GM12878 (cell line): ENCODE data around the gene CLSTN2. TPM values are rescaled to one million over a fixed set of nuclear protein-coding genes. Genes with fewer than 3 reads are reported as not detected.

Source experiments
- ATAC-seq: fragments of 200-7000 bp; cut with Tn5 transposase; 3 replicates; pipeline ENCODE4 v1.9.1; 2020; ENCODE audit warnings: mild to moderate bottlenecking, moderate library complexity
- BruUV-seq: library from RNA; stranded (reverse); fragments of 400-500 nt; replicated peaks from 2 replicates; lab custom pipeline; 2021; lab: Mats Ljungman, UMichigan
- CTCF ChIA-PET: fragments of 300-600 bp; sonication (Branson Sonifier 250); formaldehyde crosslinking; extraction: SDS; loops from one replicate; lab custom pipeline; 2021; ENCODE audit warnings: inconsistent platforms; lab: Yijun Ruan, JAX
- POLR2A ChIA-PET: fragments of 350-600 bp; formaldehyde crosslinking; extraction: SDS; loops from one replicate; lab custom pipeline; 2021; ENCODE audit warnings: inconsistent platforms; lab: Charles Lee
- RAD21 ChIA-PET: fragments of 300-600 bp; sonication (Branson Sonifier 250); formaldehyde crosslinking; loops from one replicate; lab custom pipeline; 2023; ENCODE audit warnings: antibody characterized with exemption; ENCODE audit not compliant: unreplicated experiment; lab: Charles Lee
- SMC1A ChIA-PET: fragments of 300-600 bp; sonication (Branson Sonifier 250); formaldehyde crosslinking; loops from one replicate; lab custom pipeline; 2023; ENCODE audit not compliant: unreplicated experiment, uncharacterized antibody; lab: Charles Lee
- DNase-seq: peaks from one replicate; pipeline ENCODE4 v3.0.0-alpha.2; 2011; ENCODE audit warnings: low read depth, low spot score
- FAIRE-seq: peaks from 3 replicates; lab custom pipeline; 2011; peaks lifted over from hg19 to GRCh38; lab: Jason Lieb, UNC
- H2AFZ ChIP-seq: 2 replicates; pipeline ENCODE4 v1.6.0; 2011; ENCODE audit warnings: low read depth, low read length, control low read depth; ENCODE audit not compliant: control insufficient read depth
- H3K27ac ChIP-seq: 2 replicates; pipeline ENCODE4 v1.5.1; 2011; ENCODE audit warnings: control low read depth; ENCODE audit not compliant: control insufficient read depth, insufficient read depth
- H3K27me3 ChIP-seq, 2 experiments: replicated peaks in 1 of 2; 2 replicates each; pipeline versions ENCODE4 v1.6.0 to v1.6.1; 2011; ENCODE audit warnings: low read length in 1 of 2; ENCODE audit not compliant: control insufficient read depth in 2 of 2, insufficient read depth in 2 of 2
- H3K36me3 ChIP-seq, 2 experiments: 2 replicates each; pipeline ENCODE4 v1.5.1; 2011; ENCODE audit warnings: low read length in 1 of 2; ENCODE audit not compliant: control insufficient read depth in 2 of 2, insufficient read depth in 2 of 2
- H3K4me1 ChIP-seq: 2 replicates; pipeline ENCODE4 v1.6.1; 2011; ENCODE audit warnings: mild to moderate bottlenecking, low read length, moderate library complexity, mixed read lengths; ENCODE audit not compliant: control insufficient read depth, insufficient read depth
- H3K4me2 ChIP-seq: 2 replicates; pipeline ENCODE4 v1.6.0; 2011; ENCODE audit warnings: control low read depth; ENCODE audit not compliant: control insufficient read depth, insufficient read depth
- H3K4me3 ChIP-seq: fragments of 200-600 bp; sonication (generic); 2 replicates; pipeline ENCODE4 v1.5.1; 2016
- H3K79me2 ChIP-seq: 2 replicates; pipeline ENCODE4 v1.6.0; 2011; ENCODE audit warnings: low read length; ENCODE audit not compliant: control insufficient read depth, insufficient read depth
- H3K9ac ChIP-seq: 2 replicates; pipeline ENCODE4 v1.8.0; 2011; ENCODE audit warnings: low read length, control low read depth, mixed read lengths; ENCODE audit not compliant: control insufficient read depth, insufficient read depth
- H3K9me3 ChIP-seq: replicated peaks from 3 replicates; pipeline ENCODE4 v1.5.1; 2011; ENCODE audit warnings: mild to moderate bottlenecking, low read length; ENCODE audit not compliant: control insufficient read depth, insufficient read depth
- H4K20me1 ChIP-seq: 2 replicates; pipeline ENCODE4 v1.6.0; 2011; ENCODE audit not compliant: control insufficient read depth, insufficient read depth
- EP300 ChIP-seq, 2 experiments: fragments of 150-350 bp in 1 of 2; IDR thresholded peaks; 2 replicates each; pipeline ENCODE4 v1.6.1; 2011 to 2012; ENCODE audit warnings: low read depth in 2 of 2, low read length in 2 of 2, borderline replicate concordance in 1 of 2, improper control_type of control experiment in 1 of 2, inconsistent platforms in 1 of 2; ENCODE audit not compliant: control insufficient read depth in 1 of 2
- FOXM1 ChIP-seq: IDR thresholded peaks from 2 replicates; pipeline ENCODE4 v1.6.1; 2012; ENCODE audit warnings: low read depth, mild to moderate bottlenecking, inconsistent platforms, low read length, moderate library complexity
- HCFC1 ChIP-seq: fragments of 150-350 bp; IDR thresholded peaks from 2 replicates; pipeline ENCODE4 v1.6.1; 2014; ENCODE audit warnings: low read length
- KLF5 ChIP-seq: fragments of 450-650 bp; IDR thresholded peaks from 2 replicates; pipeline ENCODE4 v1.6.1; 2014; ENCODE audit warnings: mild to moderate bottlenecking; ENCODE audit not compliant: partially characterized antibody
- MEF2B ChIP-seq: fragments of 450-650 bp; IDR thresholded peaks from 2 replicates; pipeline ENCODE4 v1.6.1; 2018; ENCODE audit warnings: mild to moderate bottlenecking, moderate library complexity; ENCODE audit not compliant: partially characterized antibody, poor library complexity, severe bottlenecking
- NFXL1 ChIP-seq: fragments of 450-650 bp; IDR thresholded peaks from 2 replicates; pipeline ENCODE4 v1.6.1; 2017; ENCODE audit warnings: antibody characterized with exemption, mild to moderate bottlenecking, borderline replicate concordance
- NR2C2 ChIP-seq: IDR thresholded peaks from 2 replicates; pipeline ENCODE4 v1.6.1; 2011; ENCODE audit warnings: borderline replicate concordance, low read depth; ENCODE audit not compliant: control insufficient read depth, insufficient read length
- PAX5 ChIP-seq: IDR thresholded peaks from 2 replicates; pipeline ENCODE4 v1.6.1; 2011; ENCODE audit warnings: low read depth, low read length, borderline replicate concordance
- RELA ChIP-seq: fragments of 450-650 bp; IDR thresholded peaks from 2 replicates; pipeline ENCODE4 v1.8.0; 2014; ENCODE audit warnings: borderline replicate concordance; ENCODE audit not compliant: partially characterized antibody
- SP1 ChIP-seq: IDR thresholded peaks from one replicate; pipeline ENCODE4 v1.6.1; 2011; ENCODE audit warnings: low read depth, low read length
- SREBF1 ChIP-seq: IDR thresholded peaks from 2 replicates; pipeline ENCODE4 v1.6.1; 2012; ENCODE audit warnings: mild to moderate bottlenecking, low read length
- USF2 ChIP-seq: IDR thresholded peaks from 2 replicates; pipeline ENCODE4 v1.6.1; 2011; ENCODE audit warnings: low read depth, low read length, improper control_type of control experiment, borderline replicate concordance
- ZBTB11 ChIP-seq: fragments of 450-650 bp; formaldehyde crosslinking; IDR thresholded peaks from 2 replicates; pipeline ENCODE4 v1.5.0; 2022; ENCODE audit warnings: mild to moderate bottlenecking, missing genetic modification characterization
- ZNF384 ChIP-seq: IDR thresholded peaks from 2 replicates; pipeline ENCODE4 v1.6.1; 2012; ENCODE audit warnings: low read depth, mild to moderate bottlenecking, low read length, improper control_type of control experiment, borderline replicate concordance
- WGBS: methylation state at CpG from one replicate; pipeline ENCODE4 v1.1.6; 2016; ENCODE audit warnings: low lambda C conversion rate; ENCODE audit not compliant: insufficient replicate concordance, insufficient coverage; ENCODE audit errors: missing lambda C conversion rate; 5-methylcytosine and 5-hydroxymethylcytosine counted together
- in situ Hi-C: fragments of 300-500 bp; cut with MboI; formaldehyde crosslinking; loops from 9 replicates; pipeline ENCODE4 v1.14.3; 2018; ENCODE audit warnings: mixed read lengths
- intact Hi-C: fragments of 100-400 bp; cut with micrococcal nuclease; formaldehyde crosslinking; loops from one replicate; pipeline ENCODE4 v1.14.2; 2022; ENCODE audit not compliant: unreplicated experiment
- polyA plus RNA-seq, 11 experiments: library from polyadenylated mRNA; depleted of rRNA in 4 of 11; unstranded in 6 of 11; stranded (reverse) in 5 of 11; fragments of >200 nt; fragmentation: Nextera tagmentation in 4 of 11; fragmentation: Illumina TruSeq in 1 of 11; extraction: Ambion mirVana in 4 of 11; extraction: Trizol in 1 of 11; gene quantifications; 1 replicate in 1 of 11; 2 replicates in 10 of 11; pipeline versions ENCODE4 v1.2.1 to v1.2.3, GENCODE V29; 2011 to 2016; ENCODE audit warnings: inconsistent platforms in 2 of 11, missing spikeins in 2 of 11, low read depth in 1 of 11
- total RNA-seq, 4 experiments: library from RNA; depleted of rRNA in 3 of 4; stranded (reverse); fragments of >200 nt in 3 of 4; fragmentation: Illumina TruSeq in 1 of 4; extraction: Trizol in 1 of 4; gene quantifications; 2 replicates each; pipeline versions ENCODE4 v1.2.1 to v1.2.3, GENCODE V29; 2013 to 2021
- TF ChIP-seq, protein P1 (sequence below): IDR thresholded peaks from 2 replicates; pipeline ENCODE4 v1.6.1; 2011; ENCODE audit warnings: mild to moderate bottlenecking, low read depth, low read length, moderate library complexity; ENCODE audit not compliant: insufficient replicate concordance
- TF ChIP-seq, protein P2 (sequence below): fragments of 450-650 bp; IDR thresholded peaks from 2 replicates; pipeline ENCODE4 v1.6.1; 2018; ENCODE audit warnings: mild to moderate bottlenecking, low read depth, moderate library complexity; ENCODE audit not compliant: partially characterized antibody

The CLSTN2 gene
- total and polyA plus RNA-seq, 10 of the 15 experiments (the other 5 are each of a cell fraction or from before 2014, with no cell fraction given) = under 0.01 to 0.10 (median under 0.01) TPM; not detected in 5

DNA sequence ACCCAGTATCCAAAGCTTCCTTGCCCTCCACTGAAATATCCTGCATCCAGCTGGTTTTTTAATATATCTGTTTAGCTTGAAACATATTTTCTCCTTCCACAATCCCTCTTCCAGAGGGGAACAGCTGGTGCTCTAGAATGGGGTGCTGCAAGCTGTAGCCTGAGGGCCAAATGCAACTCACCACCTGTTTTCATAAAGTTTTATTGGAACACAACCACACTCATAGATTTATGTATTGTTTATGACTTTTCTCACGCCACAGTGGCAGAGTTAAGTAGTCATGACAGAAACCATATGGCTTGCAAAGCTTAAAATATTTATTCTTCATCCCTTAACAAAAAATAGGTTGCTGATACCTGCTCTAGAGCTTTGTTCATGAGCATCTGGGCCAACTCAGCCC lies 298.7 kb downstream of the CLSTN2 start:
- Histone ChIP-seq H3K36me3 (no peaks in the 10 kb centered on the region), H3K9ac (no peak overlapping the region), H3K27ac (no peak overlapping the region), H3K79me2 (no peaks in the 10 kb centered on the region), H3K9me3 (no peaks in the 10 kb centered on the region), H2AFZ (no peak overlapping the region), H3K4me3 (no peak overlapping the region), H3K4me1 (no peaks in the 10 kb centered on the region), H3K4me2 (no peak overlapping the region), H3K27me3 (no peaks in the 10 kb centered on the region), H4K20me1 (no peaks in the 10 kb centered on the region)
- POLR2A ChIA-PET = no interaction called here
- RAD21 ChIA-PET = interaction anchor here (2.0 kb wide), 1 partner anchor 105 kb away, joined by 6 read pairs; no protein-coding TSS in a partner anchor
- SMC1A ChIA-PET = interaction anchor here (0.7 to 2.6 kb wide), 4 partner anchors 15 to 86 kb away, joined by 3 to 9 read pairs (median 4); no protein-coding TSS in a partner anchor
- CTCF ChIA-PET = interaction anchor here (0.7 to 1.7 kb wide), 2 partner anchors 12 to 22 kb away, joined by 3 to 5 read pairs; no protein-coding TSS in a partner anchor
- no peak for ATAC-seq
- no TSS peak for BruUV-seq
- no peak for DNase-seq
- intact Hi-C loops (no loop called here), in situ Hi-C loops (no loop called here)
- FAIRE-seq = no peak
- whole genome bisulfite sequencing = 0% methylated on average over 1 of the region's 1 CpG
- TF ChIP-seq SREBF1 (no peak), SP1 (no peak), NFXL1 (no peak), USF2 (no peak), MEF2B (no peak), KLF5 (no peak), PAX5 (no peak), EP300 (IDR thresholded peaks at IDR 0.05; ENCODE audit: borderline replicate concordance in 1 of 2, control insufficient read depth in 1 of 2, low read depth in 2 of 2, low read length in 2 of 2) (no peak), FOXM1 (no peak), ZBTB11 (no peak), HCFC1 (no peak), RELA (no peak), ZNF384 (no peak), NR2C2 (no peak)
- TF ChIP-seq, protein P1, sequence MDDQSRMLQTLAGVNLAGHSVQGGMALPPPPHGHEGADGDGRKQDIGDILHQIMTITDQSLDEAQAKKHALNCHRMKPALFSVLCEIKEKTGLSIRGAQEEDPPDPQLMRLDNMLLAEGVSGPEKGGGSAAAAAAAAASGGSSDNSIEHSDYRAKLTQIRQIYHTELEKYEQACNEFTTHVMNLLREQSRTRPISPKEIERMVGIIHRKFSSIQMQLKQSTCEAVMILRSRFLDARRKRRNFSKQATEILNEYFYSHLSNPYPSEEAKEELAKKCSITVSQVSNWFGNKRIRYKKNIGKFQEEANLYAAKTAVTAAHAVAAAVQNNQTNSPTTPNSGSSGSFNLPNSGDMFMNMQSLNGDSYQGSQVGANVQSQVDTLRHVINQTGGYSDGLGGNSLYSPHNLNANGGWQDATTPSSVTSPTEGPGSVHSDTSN = no peak
- TF ChIP-seq, protein P2, sequence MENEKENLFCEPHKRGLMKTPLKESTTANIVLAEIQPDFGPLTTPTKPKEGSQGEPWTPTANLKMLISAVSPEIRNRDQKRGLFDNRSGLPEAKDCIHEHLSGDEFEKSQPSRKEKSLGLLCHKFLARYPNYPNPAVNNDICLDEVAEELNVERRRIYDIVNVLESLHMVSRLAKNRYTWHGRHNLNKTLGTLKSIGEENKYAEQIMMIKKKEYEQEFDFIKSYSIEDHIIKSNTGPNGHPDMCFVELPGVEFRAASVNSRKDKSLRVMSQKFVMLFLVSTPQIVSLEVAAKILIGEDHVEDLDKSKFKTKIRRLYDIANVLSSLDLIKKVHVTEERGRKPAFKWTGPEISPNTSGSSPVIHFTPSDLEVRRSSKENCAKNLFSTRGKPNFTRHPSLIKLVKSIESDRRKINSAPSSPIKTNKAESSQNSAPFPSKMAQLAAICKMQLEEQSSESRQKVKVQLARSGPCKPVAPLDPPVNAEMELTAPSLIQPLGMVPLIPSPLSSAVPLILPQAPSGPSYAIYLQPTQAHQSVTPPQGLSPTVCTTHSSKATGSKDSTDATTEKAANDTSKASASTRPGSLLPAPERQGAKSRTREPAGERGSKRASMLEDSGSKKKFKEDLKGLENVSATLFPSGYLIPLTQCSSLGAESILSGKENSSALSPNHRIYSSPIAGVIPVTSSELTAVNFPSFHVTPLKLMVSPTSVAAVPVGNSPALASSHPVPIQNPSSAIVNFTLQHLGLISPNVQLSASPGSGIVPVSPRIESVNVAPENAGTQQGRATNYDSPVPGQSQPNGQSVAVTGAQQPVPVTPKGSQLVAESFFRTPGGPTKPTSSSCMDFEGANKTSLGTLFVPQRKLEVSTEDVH = no peak
